Activated B cell treated with CpG ODN at 0.5 μM for 24 hours (primary cell): ENCODE data around the gene LILRB3. TPM values are rescaled to one million over a fixed set of nuclear protein-coding genes. Genes with fewer than 3 reads are reported as not detected.
A peak's percentile ranks its signal among the peaks of the same experiment; 100 is the strongest.
"Not testable (repeated sequence)": the region's sequence is repeated elsewhere in the genome, so short reads cannot be mapped to it uniquely, and the experiment has no call there.

Experiments
- ATAC-seq: fragments of 200-7000 bp; cut with Tn5 transposase; one replicate; pipeline ENCODE4 v1.10.0; 2021; ENCODE audit warnings: low read depth, mild to moderate bottlenecking, moderate library complexity
- CTCF ChIA-PET: fragments of 350-600 bp; sonication (Branson Sonifier 250); formaldehyde crosslinking; loops from one replicate; lab custom pipeline; 2021; ENCODE audit warnings: antibody characterized with exemption; lab: Charles Lee
- POLR2A ChIA-PET: fragments of 350-600 bp; sonication (Branson Sonifier 250); formaldehyde crosslinking; loops from one replicate; lab custom pipeline; 2021; ENCODE audit warnings: antibody characterized with exemption; lab: Charles Lee
- DNase-seq: peaks from one replicate; pipeline ENCODE4 v3.0.0; 2022
- H3K27ac Mint-ChIP-seq: one replicate; pipeline ENCODE4 v1.8.0; 2020; ENCODE audit warnings: mixed read lengths
- H3K27me3 Mint-ChIP-seq: one replicate; pipeline ENCODE4 v1.8.0; 2021; ENCODE audit warnings: mixed read lengths
- H3K36me3 Mint-ChIP-seq: one replicate; pipeline ENCODE4 v1.8.0; 2021; ENCODE audit warnings: low read depth, mixed read lengths
- H3K4me1 Mint-ChIP-seq: one replicate; pipeline ENCODE4 v1.8.0; 2021; ENCODE audit warnings: mixed read lengths
- H3K4me3 Mint-ChIP-seq: one replicate; pipeline ENCODE4 v1.8.0; 2020; ENCODE audit warnings: mild to moderate bottlenecking, mixed read lengths
- H3K9me3 Mint-ChIP-seq: one replicate; pipeline ENCODE4 v1.8.0; 2020; ENCODE audit warnings: mixed read lengths
- CTCF ChIP-seq: fragments of 200-600 bp; IDR thresholded peaks from one replicate; pipeline ENCODE4 v1.8.0; 2022; ENCODE audit warnings: antibody characterized with exemption, mild to moderate bottlenecking
- intact Hi-C: fragments of 100-400 bp; cut with micrococcal nuclease; formaldehyde crosslinking; loops from one replicate; pipeline ENCODE4 v1.15.1; 2024
- total RNA-seq: library from RNA; stranded (reverse); gene quantifications from 2 replicates; pipeline ENCODE4 v1.2.3, GENCODE V29; 2022

The LILRB3 gene
- total RNA-seq, 1 donor from 2014 or later: 1.1 TPM

- ChIA-PET CTCF (interaction anchor here (0.9 to 1.4 kb wide), 3 partner anchors 15 to 153 kb away, joined by 3 to 4 read pairs (median 3); no protein-coding TSS in a partner anchor), POLR2A (interaction anchor here (0.6 to 1.3 kb wide), 3 partner anchors 15 to 231 kb away, joined by 3 read pairs; partner anchors contain the start of genes MBOAT7 and RPS9)
- TF ChIP-seq CTCF: no peak
- Mint-ChIP-seq H3K4me3 (no peak overlapping the region), H3K4me1 (peaks cover 13% of the 10 kb centered on the region), H3K36me3 (peaks cover 9% of the 10 kb centered on the region), H3K27me3 (no peaks in the 10 kb centered on the region), H3K9me3 (no peaks in the 10 kb centered on the region), H3K27ac (no peak overlapping the region)
- no peak for ATAC-seq
- no peak for DNase-seq
- intact Hi-C loops: no loop called here
Observed at GRCh38 chr19:54173951-54174834, 48.6 kb downstream of the LILRB3 start.

GRCh38 chr19:54173359-54173699 lies 49.5 kb downstream of the LILRB3 start:
- Mint-ChIP-seq H3K27ac (no peak overlapping the region), H3K9me3 (no peaks in the 10 kb centered on the region), H3K36me3 (peaks cover 6% of the 10 kb centered on the region), H3K27me3 (peaks cover 1% of the 10 kb centered on the region), H3K4me3 (no peak overlapping the region), H3K4me1 (peaks cover 15% of the 10 kb centered on the region)
- DNase-seq (no peak), ATAC-seq (no peak)
- TF ChIP-seq CTCF: no peak
- CTCF ChIA-PET: interaction anchor here (0.9 to 1.4 kb wide), 4 partner anchors 14 to 154 kb away, joined by 3 to 5 read pairs (median 4); partner anchors contain the start of gene MBOAT7
- POLR2A ChIA-PET: interaction anchor here (0.6 to 1.0 kb wide), 3 partner anchors 16 to 33 kb away, joined by 3 to 4 read pairs (median 3); partner anchors contain the start of genes MBOAT7 and RPS9
- intact Hi-C loops: no loop called here

DNA sequence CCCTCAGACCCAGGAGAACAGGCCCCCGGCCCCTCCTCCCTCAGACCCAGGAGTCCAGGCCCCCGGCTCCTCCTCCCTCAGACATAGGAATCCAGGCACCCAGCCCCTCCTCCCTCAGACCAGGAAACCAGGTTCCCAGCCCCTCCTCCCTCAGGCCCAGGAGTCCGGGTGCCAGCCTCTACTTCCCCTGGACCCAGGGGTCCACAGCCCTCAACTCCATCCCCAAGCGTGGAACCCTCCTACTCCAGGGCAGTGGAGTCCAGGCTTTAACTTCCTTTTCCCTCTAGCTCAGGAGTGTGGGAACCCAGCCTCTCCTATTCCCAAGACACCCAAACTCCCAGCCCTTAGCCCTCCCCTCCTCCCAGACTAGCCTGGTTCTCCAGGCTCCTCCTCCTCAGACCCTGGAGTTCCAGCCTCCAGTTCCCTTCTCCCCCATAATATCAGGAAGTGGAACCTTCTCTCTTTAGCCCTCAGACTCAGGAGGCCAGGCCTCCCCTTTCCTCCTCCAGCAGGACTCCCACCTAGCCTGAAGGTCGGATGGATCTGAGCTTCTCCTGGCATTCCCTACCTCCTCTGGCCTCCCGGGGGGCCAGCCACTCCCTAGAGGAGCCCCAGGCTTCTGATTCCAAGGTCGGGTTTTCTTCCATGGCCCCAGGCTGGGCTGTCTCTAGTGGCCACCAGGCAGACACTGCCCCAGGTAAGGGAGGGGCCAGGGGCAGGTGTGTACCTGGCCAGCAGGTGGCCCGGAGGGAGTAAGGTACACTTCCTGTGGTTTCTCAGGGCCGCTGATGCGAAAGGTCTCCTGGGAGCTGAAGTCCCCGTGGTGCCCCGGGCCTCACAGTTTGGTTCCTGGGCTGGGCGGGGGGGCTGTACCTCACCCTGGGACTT lies 50.1 kb downstream of the LILRB3 start, which contains the start of gene TMC4:
Gene TMC4 (minus strand): TSS at position 690 of the 888 bp plus-strand sequence. CDS start 43 bp downstream, at position 647.
- H3K4me3 Mint-ChIP-seq: no peak within 1 kb of the TSS
- TF ChIP-seq CTCF: no peak
- no peak within 1 kb of the TSS for H3K27ac Mint-ChIP-seq
- CTCF ChIA-PET: interaction anchor here (0.9 to 1.4 kb wide), 4 partner anchors 14 to 155 kb away, joined by 3 to 5 read pairs (median 4); partner anchors contain the start of gene MBOAT7
- POLR2A ChIA-PET: interaction anchor here (0.6 to 1.0 kb wide), 3 partner anchors 17 to 34 kb away, joined by 3 to 4 read pairs (median 3); partner anchors contain the start of genes MBOAT7 and RPS9
- peak; percentile 65 for ATAC-seq
- peaks cover 19% of the 10 kb centered on the region for H3K4me1 Mint-ChIP-seq
- DNase-seq: no peak
- no peaks in the 10 kb centered on the region for H3K9me3 Mint-ChIP-seq
- H3K36me3 Mint-ChIP-seq: peaks cover 3% of the 10 kb centered on the region
- intact Hi-C loops: no loop called here
- peaks cover 4% of the 10 kb centered on the region for H3K27me3 Mint-ChIP-seq

GRCh38 chr19:54171736-54172431 lies 50.9 kb downstream of the LILRB3 start:
- H3K27ac Mint-ChIP-seq, POLR2A ChIA-PET, DNase-seq, CTCF ChIA-PET, H3K4me3 Mint-ChIP-seq, H3K36me3 Mint-ChIP-seq, ATAC-seq, intact Hi-C loops, H3K9me3 Mint-ChIP-seq, H3K27me3 Mint-ChIP-seq: not testable (repeated sequence)
- H3K4me1 Mint-ChIP-seq: peaks cover 19% of the 10 kb centered on the region
